HCT116 (cell line): ENCODE data around the gene DLX5. TPM values are rescaled to one million over a fixed set of nuclear protein-coding genes. Genes with fewer than 3 reads are reported as not detected.

Experiments used
- ATAC-seq: fragments of 200-7000 bp; cut with Tn5 transposase; 2 replicates; pipeline ENCODE4 v1.9.1; 2020; ENCODE audit warnings: mild to moderate bottlenecking, moderate library complexity
- BruUV-seq: library from RNA; stranded (reverse); fragments of 400-500 nt; replicated peaks from 2 replicates; lab custom pipeline; 2021; lab: Mats Ljungman, UMichigan
- CTCF ChIA-PET: fragments of 300-600 bp; sonication (Branson Sonifier 250); formaldehyde crosslinking; loops from one replicate; lab custom pipeline; 2021; ENCODE audit warnings: antibody characterized with exemption; lab: Charles Lee
- POLR2A ChIA-PET: fragments of 300-600, 350-600 bp; sonication (Branson Sonifier 250); formaldehyde crosslinking; loops from one replicate; lab custom pipeline; 2021; ENCODE audit warnings: antibody characterized with exemption; lab: Charles Lee
- RAD21 ChIA-PET, 2 experiments: fragments of 300-600 bp; sonication (Branson Sonifier 250); formaldehyde crosslinking; loops; one replicate each; lab custom pipeline; 2023; ENCODE audit warnings: low total read pairs in 2 of 2; ENCODE audit not compliant: uncharacterized antibody in 2 of 2, unreplicated experiment in 2 of 2, low non-redundant PET in 1 of 2; lab: Charles Lee
- DNase-seq: peaks from one replicate; pipeline ENCODE4 v3.0.0-alpha.2; 2010; ENCODE audit warnings: low read depth, low spot score
- H2AFZ ChIP-seq: fragments of 200-600 bp; shearing (Covaris generic), sonication (generic); 2 replicates; pipeline ENCODE4 v1.6.1; 2017; ENCODE audit warnings: low read depth, mixed run types, mixed read lengths, antibody characterized with exemption, low read length; ENCODE audit not compliant: poor library complexity, severe bottlenecking
- H3K27ac ChIP-seq: 2 replicates; pipeline ENCODE4 v1.5.1; 2012; ENCODE audit warnings: low read depth, low read length
- H3K27me3 ChIP-seq: fragments of 200-600 bp; sonication (generic); 2 replicates; pipeline ENCODE4 v1.6.1; 2016; ENCODE audit warnings: mixed run types, low read length, mixed read lengths; ENCODE audit not compliant: insufficient read depth
- H3K36me3 ChIP-seq, 2 experiments: fragments of 200-500 bp in 1 of 2; fragments of 200-600 bp in 1 of 2; sonication (Bioruptor generic) in 1 of 2; sonication (generic) in 1 of 2; 2 replicates each; pipeline versions ENCODE4 v1.5.1 to v1.6.1; 2014 to 2016; ENCODE audit warnings: low read length in 2 of 2, inconsistent platforms in 1 of 2, mixed read lengths in 1 of 2, mixed run types in 1 of 2; ENCODE audit not compliant: insufficient read depth in 2 of 2, control insufficient read depth in 1 of 2
- H3K4me1 ChIP-seq, 2 experiments: fragments of 200-600 bp in 1 of 2; sonication (generic) in 1 of 2; 2 replicates each; pipeline versions ENCODE4 v1.5.1 to v1.6.1; 2012 to 2017; ENCODE audit warnings: low read length in 2 of 2, inconsistent platforms in 1 of 2, mild to moderate bottlenecking in 1 of 2, mixed read lengths in 1 of 2, mixed run types in 1 of 2, moderate library complexity in 1 of 2; ENCODE audit not compliant: insufficient read depth in 2 of 2, control insufficient read depth in 1 of 2
- H3K4me2 ChIP-seq: fragments of 200-600 bp; sonication (generic); 2 replicates; pipeline ENCODE4 v1.6.1; 2017; ENCODE audit warnings: mixed run types, low read length, mixed read lengths
- H3K4me3 ChIP-seq, 2 experiments: fragments of 200-600 bp in 1 of 2; sonication (generic) in 1 of 2; replicated peaks in 1 of 2; 2 replicates each; pipeline ENCODE4 v1.5.1; 2011 to 2016; ENCODE audit warnings: low read length in 2 of 2, control low read depth in 1 of 2, low read depth in 1 of 2, mild to moderate bottlenecking in 1 of 2, mixed read lengths in 1 of 2, mixed run types in 1 of 2
- H3K79me2 ChIP-seq: fragments of 200-600 bp; sonication (generic); 2 replicates; pipeline ENCODE4 v1.6.1; 2017; ENCODE audit warnings: mild to moderate bottlenecking, mixed run types, low read length, moderate library complexity, mixed read lengths; ENCODE audit not compliant: insufficient read depth
- H3K9ac ChIP-seq: fragments of 200-600 bp; sonication (generic); 2 replicates; pipeline ENCODE4 v1.6.1; 2016; ENCODE audit warnings: low read length, mixed read lengths
- H3K9me2 ChIP-seq: fragments of 200-600 bp; sonication (generic), shearing (Covaris generic); 2 replicates; pipeline ENCODE4 v1.6.1; 2017; ENCODE audit warnings: mixed run types, mild to moderate bottlenecking, moderate library complexity; ENCODE audit not compliant: insufficient read depth
- H3K9me3 ChIP-seq, 2 experiments: fragments of 200-500 bp in 1 of 2; fragments of 200-600 bp in 1 of 2; sonication (Bioruptor generic) in 1 of 2; sonication (generic) in 1 of 2; 2 replicates each; pipeline ENCODE4 v1.6.1; 2014 to 2017; ENCODE audit warnings: low read length in 2 of 2, mixed read lengths in 2 of 2, inconsistent platforms in 1 of 2, low read depth in 1 of 2, mild to moderate bottlenecking in 1 of 2, mixed run types in 1 of 2, moderate library complexity in 1 of 2; ENCODE audit not compliant: control insufficient read depth in 1 of 2, insufficient read depth in 1 of 2
- H4K20me1 ChIP-seq: fragments of 200-600 bp; sonication (generic), shearing (Covaris generic); 2 replicates; pipeline ENCODE4 v1.6.1; 2017; ENCODE audit warnings: mixed run types, mild to moderate bottlenecking, moderate library complexity; ENCODE audit not compliant: insufficient read depth
- CBX3 ChIP-seq: IDR thresholded peaks from 2 replicates; pipeline ENCODE4 v1.6.1; 2012; ENCODE audit warnings: low read depth
- CEBPB ChIP-seq: IDR thresholded peaks from 2 replicates; pipeline ENCODE4 v1.6.1; 2012; ENCODE audit warnings: low read depth
- CTCF ChIP-seq, 3 experiments: fragments of 200-600 bp in 1 of 3; sonication (generic) in 1 of 3; IDR thresholded peaks in 2 of 3; conservative IDR thresholded peaks in 1 of 3; 2 replicates each; pipeline ENCODE4 v1.5.1; 2012 to 2017; ENCODE audit warnings: low read depth in 2 of 3, low read length in 2 of 3, antibody characterized with exemption in 1 of 3, borderline replicate concordance in 1 of 3, control low read depth in 1 of 3, mild to moderate bottlenecking in 1 of 3, mixed read lengths in 1 of 3, mixed run types in 1 of 3, moderate library complexity in 1 of 3; ENCODE audit not compliant: insufficient read depth in 1 of 3
- EGR1 ChIP-seq: IDR thresholded peaks from 2 replicates; pipeline ENCODE4 v1.6.1; 2012; ENCODE audit warnings: low read depth
- ELF1 ChIP-seq: IDR thresholded peaks from 2 replicates; pipeline ENCODE4 v1.6.1; 2012; ENCODE audit warnings: low read depth, borderline replicate concordance
- EZH2phosphoT487 ChIP-seq: fragments of 200-600 bp; IDR thresholded peaks from 2 replicates; pipeline ENCODE4 v1.6.1; 2018; ENCODE audit warnings: antibody characterized with exemption, borderline replicate concordance
- FOSL1 ChIP-seq: IDR thresholded peaks from 2 replicates; pipeline ENCODE4 v1.6.1; 2012; ENCODE audit warnings: low read depth
- JUND ChIP-seq: IDR thresholded peaks from 2 replicates; pipeline ENCODE4 v1.6.1; 2012
- MAX ChIP-seq: IDR thresholded peaks from 2 replicates; pipeline ENCODE4 v1.6.1; 2012
- POLR2A ChIP-seq: IDR thresholded peaks from 2 replicates; pipeline ENCODE4 v1.7.0; 2011; ENCODE audit warnings: borderline replicate concordance; ENCODE audit not compliant: insufficient read depth, insufficient read length; ENCODE audit errors: extremely low read depth
- POLR2AphosphoS5 ChIP-seq: IDR thresholded peaks from 2 replicates; pipeline ENCODE4 v1.6.1; 2011; ENCODE audit warnings: mild to moderate bottlenecking, low read depth, low read length, moderate library complexity
- RAD21 ChIP-seq: IDR thresholded peaks from 2 replicates; pipeline ENCODE4 v1.6.1; 2012; ENCODE audit warnings: low read depth, mild to moderate bottlenecking
- REST ChIP-seq: IDR thresholded peaks from 2 replicates; pipeline ENCODE4 v1.6.1; 2012; ENCODE audit warnings: low read depth
- SIN3A ChIP-seq: IDR thresholded peaks from 2 replicates; pipeline ENCODE4 v1.6.1; 2012; ENCODE audit warnings: low read depth
- SRF ChIP-seq: IDR thresholded peaks from 2 replicates; pipeline ENCODE4 v1.6.1; 2012; ENCODE audit warnings: low read depth
- TCF7L2 ChIP-seq: IDR thresholded peaks from 2 replicates; pipeline ENCODE4 v1.7.0; 2011; ENCODE audit warnings: borderline replicate concordance, inconsistent platforms; ENCODE audit not compliant: insufficient read depth, insufficient read length; ENCODE audit errors: extremely low read depth
- YY1 ChIP-seq: IDR thresholded peaks from 2 replicates; pipeline ENCODE4 v1.6.1; 2011; ENCODE audit warnings: low read length, low read depth, moderate library complexity, mild to moderate bottlenecking; ENCODE audit not compliant: insufficient replicate concordance; ENCODE audit errors: extremely low read depth
- ZBTB33 ChIP-seq: IDR thresholded peaks from 2 replicates; pipeline ENCODE4 v1.6.1; 2011; ENCODE audit warnings: mild to moderate bottlenecking, low read length, moderate library complexity; ENCODE audit not compliant: insufficient replicate concordance; ENCODE audit errors: extremely low read depth
- ZFX ChIP-seq: fragments of 450-650 bp; IDR thresholded peaks from 2 replicates; pipeline ENCODE4 v1.6.1; 2017
- ZNF274 ChIP-seq: fragments of 200-500 bp; sonication (Bioruptor generic); IDR thresholded peaks from 2 replicates; pipeline ENCODE4 v1.6.1; 2014; ENCODE audit warnings: mild to moderate bottlenecking, low read depth, low read length, inconsistent platforms
- intact Hi-C: fragments of 100-400 bp; cut with micrococcal nuclease; formaldehyde crosslinking; loops from 2 replicates; pipeline ENCODE4 v1.10.0; 2022
- total RNA-seq: library from RNA; stranded (reverse); gene quantifications from one replicate; pipeline ENCODE4 v1.2.1, GENCODE V29; 2021; ENCODE audit not compliant: unreplicated experiment

The DLX5 gene
- total RNA-seq, 1 experiment from 2014 or later, result not detected

GRCh38 chr7:97039374-97040065, 14.9 kb upstream of the DLX5 start:
- H4K20me1 ChIP-seq, result no peaks in the 10 kb centered on the region
- BruUV-seq, result no TSS peak
- H3K9me2 ChIP-seq, result no peaks in the 10 kb centered on the region
- no peak overlapping the region for H3K27ac ChIP-seq
- intact Hi-C loops, result no loop called here
- H2AFZ ChIP-seq, result no peak overlapping the region
- no peaks in the 10 kb centered on the region for H3K4me1 ChIP-seq
- DNase-seq, result no peak
- CTCF ChIA-PET, result interaction anchor here (2.1 kb wide), 1 partner anchor 12 kb away, joined by 6 read pairs; no protein-coding TSS in a partner anchor
- POLR2A ChIA-PET, result no interaction called here
- H3K9me3 ChIP-seq, result no peaks in the 10 kb centered on the region
- H3K9ac ChIP-seq, result no peak overlapping the region
- no peaks in the 10 kb centered on the region for H3K79me2 ChIP-seq
- TF ChIP-seq CEBPB (no peak), SIN3A (no peak), EGR1 (no peak), ZNF274 (no peak), SRF (no peak), REST (no peak), POLR2A (no peak), FOSL1 (no peak), EZH2phosphoT487 (no peak), POLR2AphosphoS5 (no peak), MAX (no peak), TCF7L2 (no peak), CBX3 (no peak), ELF1 (no peak), YY1 (no peak), ZFX (no peak), CTCF (IDR thresholded peaks at IDR 0.05 in 2 of 3, conservative IDR thresholded peaks at IDR 0.05 in 1 of 3; ENCODE audit: borderline replicate concordance in 1 of 3, insufficient read depth in 1 of 3, low read depth in 2 of 3, low read length in 2 of 3) (no peak), ZBTB33 (no peak), JUND (no peak), RAD21 (no peak)
- no peak overlapping the region for H3K4me3 ChIP-seq
- RAD21 ChIA-PET, result no interaction called here
- ATAC-seq, result no peak
- peaks cover 66% of the 10 kb centered on the region for H3K27me3 ChIP-seq
- no peak overlapping the region for H3K4me2 ChIP-seq
- H3K36me3 ChIP-seq, result no peaks in the 10 kb centered on the region
